Activated naive CD8-positive, alpha-beta T cell treated with anti-CD3 and anti-CD28 coated beads for 36 hours (primary cell): Measurements from ENCODE around the gene E2F1. TPM values are rescaled to one million over a fixed set of nuclear protein-coding genes. Genes with fewer than 3 reads are reported as not detected.

Experiments used
- DNase-seq: peaks from one replicate; pipeline ENCODE4 v3.0.0; 2021
- H3K27ac Mint-ChIP-seq: one replicate; pipeline ENCODE4 v1.8.0; 2022; ENCODE audit warnings: mild to moderate bottlenecking, moderate library complexity, mixed read lengths
- H3K27me3 Mint-ChIP-seq: one replicate; pipeline ENCODE4 v1.8.0; 2022; ENCODE audit warnings: mild to moderate bottlenecking, mixed read lengths
- H3K36me3 Mint-ChIP-seq: one replicate; pipeline ENCODE4 v1.8.0; 2021; ENCODE audit warnings: mild to moderate bottlenecking, mixed read lengths
- H3K4me1 Mint-ChIP-seq: one replicate; pipeline ENCODE4 v1.8.0; 2021; ENCODE audit warnings: mixed read lengths
- H3K4me3 Mint-ChIP-seq: one replicate; pipeline ENCODE4 v1.8.0; 2022; ENCODE audit warnings: mild to moderate bottlenecking, moderate library complexity, mixed read lengths
- H3K9me3 Mint-ChIP-seq: one replicate; pipeline ENCODE4 v1.8.0; 2022; ENCODE audit warnings: mixed read lengths
- total RNA-seq, 2 experiments: library from RNA; stranded (reverse); gene quantifications; one replicate each; pipeline ENCODE4 v1.2.3, GENCODE V29; 2021

E2F1 gene
- total RNA-seq, 2 experiments from 2014 or later = 76.1 to 79.6 TPM

DNA sequence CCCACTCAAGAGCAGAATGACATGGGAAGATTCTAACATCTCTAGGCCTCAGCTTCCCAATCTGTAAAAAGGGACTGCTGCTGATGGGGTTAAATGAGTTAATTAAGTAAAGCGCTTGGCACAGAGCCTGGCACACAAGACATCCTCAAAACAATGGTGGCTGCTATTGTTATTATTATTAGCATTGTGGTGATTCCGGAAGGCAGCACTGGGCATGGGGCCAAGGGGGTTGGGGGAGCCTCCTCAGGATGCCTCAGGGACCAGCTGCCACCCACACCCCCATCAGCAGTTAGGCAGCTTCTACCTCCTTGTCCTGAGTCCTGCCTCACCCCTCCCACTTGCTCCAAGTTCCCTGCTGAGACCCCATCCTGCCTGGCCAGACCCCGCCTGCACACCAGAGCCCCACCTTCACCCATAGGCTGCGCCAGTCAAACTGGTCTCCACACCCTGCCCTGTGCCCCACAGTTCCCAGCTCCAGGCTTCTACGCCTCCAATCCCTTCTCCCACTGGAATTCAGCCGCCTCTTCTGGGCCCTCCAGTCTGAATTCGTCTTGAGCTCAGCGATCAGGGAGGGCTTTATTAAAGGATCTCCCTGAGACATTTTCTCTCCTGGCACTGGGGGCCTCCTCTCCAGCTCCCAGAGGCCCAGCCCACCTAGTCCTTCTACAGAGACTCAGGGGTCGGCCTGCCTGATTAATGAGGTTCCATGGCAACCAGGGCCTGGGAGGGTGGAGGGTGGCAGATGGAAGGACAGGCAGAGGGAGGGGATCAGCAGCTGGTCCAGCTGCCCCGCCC lies 1.5 kb downstream of the E2F1 start:
- no peaks in the 10 kb centered on the region for H3K27me3 Mint-ChIP-seq
- peaks cover 40% of the 10 kb centered on the region for H3K36me3 Mint-ChIP-seq
- DNase-seq = no peak
- peaks cover 68% of the 10 kb centered on the region for H3K4me1 Mint-ChIP-seq
- peak overlapping the region; percentile 85 for H3K27ac Mint-ChIP-seq
- H3K9me3 Mint-ChIP-seq = no peaks in the 10 kb centered on the region
- peak overlapping the region; percentile 93 for H3K4me3 Mint-ChIP-seq

DNA sequence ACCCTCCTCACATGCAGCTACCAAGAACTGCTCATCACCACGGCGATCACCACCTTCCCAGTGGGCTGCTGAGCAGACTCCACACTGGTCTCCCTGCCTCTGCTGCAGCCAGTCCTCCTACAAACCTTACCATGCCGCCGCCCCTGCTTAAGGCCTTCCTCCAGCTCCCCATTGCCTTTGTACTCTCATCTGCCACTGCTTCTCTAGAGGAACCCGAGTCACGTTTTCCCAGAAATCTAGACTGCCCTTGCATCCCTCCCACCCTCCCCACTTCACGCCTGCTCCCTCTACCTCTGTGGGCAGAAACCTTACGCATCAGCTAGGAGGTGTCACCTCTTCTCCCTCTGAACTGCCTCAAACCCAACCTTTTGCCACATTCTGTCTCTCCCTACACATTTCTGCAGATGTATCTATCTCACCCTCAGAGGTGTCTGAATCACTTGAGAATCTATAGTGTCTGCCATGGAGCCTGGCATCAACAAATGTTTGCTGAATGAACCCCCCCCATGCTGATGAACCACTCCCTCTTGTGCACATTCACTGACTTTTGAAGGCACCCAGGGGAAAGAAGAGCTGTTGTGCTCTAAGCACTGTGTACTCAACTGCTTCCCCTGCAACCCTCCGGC lies 4.3 kb downstream of the E2F1 start:
- H3K36me3 Mint-ChIP-seq = peaks cover 57% of the 10 kb centered on the region
- peak overlapping the region; percentile 14 for H3K27ac Mint-ChIP-seq
- no peaks in the 10 kb centered on the region for H3K9me3 Mint-ChIP-seq
- DNase-seq = no peak
- peaks cover 54% of the 10 kb centered on the region for H3K4me1 Mint-ChIP-seq
- no peaks in the 10 kb centered on the region for H3K27me3 Mint-ChIP-seq
- H3K4me3 Mint-ChIP-seq = peak overlapping the region; percentile 45

DNA sequence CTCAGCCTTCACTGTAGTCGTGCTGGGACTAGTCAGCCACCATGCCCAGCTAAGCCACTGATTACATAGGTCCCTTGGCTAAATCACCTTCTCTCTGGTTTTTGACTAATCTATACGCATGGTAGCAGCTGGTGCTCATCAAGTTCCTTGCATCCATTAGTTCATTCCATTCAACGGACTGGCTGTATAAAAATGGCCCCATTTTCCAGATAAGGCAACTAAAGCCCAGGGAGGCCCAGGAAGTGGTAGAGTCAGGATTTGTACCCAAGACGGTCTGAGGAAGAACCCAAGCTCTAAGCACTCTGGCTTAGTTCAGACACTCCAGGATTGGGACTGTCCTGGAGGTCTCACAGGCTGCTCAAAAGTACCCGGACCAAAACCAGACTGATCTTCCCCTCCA lies 4.9 kb downstream of the E2F1 start:
- H3K4me1 Mint-ChIP-seq = peaks cover 50% of the 10 kb centered on the region
- H3K27ac Mint-ChIP-seq = no peak overlapping the region
- no peaks in the 10 kb centered on the region for H3K9me3 Mint-ChIP-seq
- no peak overlapping the region for H3K4me3 Mint-ChIP-seq
- peaks cover 59% of the 10 kb centered on the region for H3K36me3 Mint-ChIP-seq
- no peaks in the 10 kb centered on the region for H3K27me3 Mint-ChIP-seq
- DNase-seq = no peak

DNA sequence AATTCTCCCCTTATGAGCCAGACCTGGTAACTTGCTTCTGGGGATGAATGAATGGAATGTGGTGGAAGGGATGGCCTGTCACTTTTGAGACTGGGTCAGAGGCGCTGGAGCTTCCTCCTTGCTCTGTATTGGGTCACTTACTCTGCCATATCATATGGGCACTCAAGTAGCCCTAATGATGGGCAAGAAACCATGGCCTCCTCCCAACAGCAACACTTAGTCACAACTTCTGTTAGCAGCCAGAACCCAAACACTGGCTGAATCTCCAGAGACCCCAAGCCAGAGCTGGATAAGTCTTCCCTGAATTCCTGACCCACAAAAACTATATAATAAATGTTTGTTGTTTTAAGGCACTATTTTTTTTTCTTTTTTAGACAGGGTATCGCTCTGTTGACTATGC lies 5.5 kb downstream of the E2F1 start:
- Mint-ChIP-seq H3K27ac (peak overlapping the region; percentile 38), H3K4me3 (peak overlapping the region; percentile 34), H3K9me3 (no peaks in the 10 kb centered on the region), H3K4me1 (peaks cover 50% of the 10 kb centered on the region), H3K36me3 (peaks cover 60% of the 10 kb centered on the region), H3K27me3 (no peaks in the 10 kb centered on the region)
- DNase-seq = no peak

GRCh38 chr20:33679758-33680485 lies 6.3 kb downstream of the E2F1 start:
- peak overlapping the region; percentile 18 for H3K4me3 Mint-ChIP-seq
- H3K27ac Mint-ChIP-seq = peak overlapping the region; percentile 68
- no peaks in the 10 kb centered on the region for H3K9me3 Mint-ChIP-seq
- DNase-seq = peak; percentile 57
- H3K36me3 Mint-ChIP-seq = peaks cover 57% of the 10 kb centered on the region
- H3K4me1 Mint-ChIP-seq = peaks cover 51% of the 10 kb centered on the region
- H3K27me3 Mint-ChIP-seq = no peaks in the 10 kb centered on the region

GRCh38 chr20:33677991-33678702 lies 8.0 kb downstream of the E2F1 start:
- Mint-ChIP-seq H3K4me1 (peaks cover 54% of the 10 kb centered on the region), H3K27ac (no peak overlapping the region), H3K36me3 (peaks cover 45% of the 10 kb centered on the region), H3K4me3 (no peak overlapping the region), H3K27me3 (no peaks in the 10 kb centered on the region), H3K9me3 (no peaks in the 10 kb centered on the region)
- DNase-seq = no peak

DNA sequence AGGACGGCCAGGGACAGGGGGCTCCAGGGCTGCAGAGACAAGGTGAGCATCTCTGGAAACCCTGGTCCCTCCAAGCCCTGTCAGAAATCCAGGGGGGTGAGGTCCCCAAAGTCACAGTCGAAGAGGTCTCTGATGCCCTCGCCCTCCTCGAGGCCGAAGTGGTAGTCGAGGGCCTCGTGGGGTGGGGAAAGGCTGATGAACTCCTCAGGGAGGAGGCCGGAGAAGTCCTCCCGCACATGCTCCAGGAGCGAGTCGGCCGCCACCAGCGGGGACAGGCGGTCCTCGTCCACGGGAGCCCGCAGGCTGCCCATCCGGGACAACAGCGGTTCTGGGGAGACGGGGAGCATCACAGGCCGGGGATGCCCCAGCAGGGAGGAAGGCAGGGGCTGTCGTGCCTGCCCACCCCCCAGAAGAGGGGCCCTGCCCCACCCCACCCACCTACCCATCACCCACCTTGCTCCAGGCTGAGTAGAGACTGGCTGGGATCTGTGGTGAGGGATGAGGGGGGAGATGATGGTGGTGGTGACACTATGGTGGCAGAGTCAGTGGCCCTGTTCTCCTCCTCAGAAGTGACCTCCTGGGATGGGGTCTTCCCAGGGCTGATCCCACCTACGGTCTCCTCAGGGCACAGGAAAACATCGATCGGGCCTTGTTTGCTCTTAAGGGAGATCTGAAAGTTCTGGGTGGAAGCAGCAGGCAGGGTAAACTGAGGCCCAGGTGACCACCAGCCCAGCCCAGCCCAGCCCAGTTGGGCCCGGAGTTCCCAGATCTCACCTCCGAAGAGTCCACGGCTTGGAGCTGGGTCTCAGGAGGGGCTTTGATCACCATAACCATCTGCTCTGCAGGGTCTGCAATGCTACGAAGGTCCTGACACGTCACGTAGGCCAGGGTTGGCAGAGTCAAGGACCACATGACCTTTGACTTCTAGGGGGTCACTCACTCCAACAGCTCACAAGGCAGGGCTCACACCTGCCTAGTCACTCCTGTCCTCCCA lies 9.2 kb downstream of the E2F1 start:
- peaks cover 50% of the 10 kb centered on the region for H3K4me1 Mint-ChIP-seq

GRCh38 chr20:33676121-33676520 lies 10.1 kb downstream of the E2F1 start:
- H3K4me3 Mint-ChIP-seq = no peak overlapping the region
- H3K27ac Mint-ChIP-seq = no peak overlapping the region
- no peaks in the 10 kb centered on the region for H3K27me3 Mint-ChIP-seq

More for the DNA sequence above, 9.2 kb downstream of the E2F1 start:
- peaks cover 38% of the 10 kb centered on the region for H3K36me3 Mint-ChIP-seq
- DNase-seq = no peak
- no peak overlapping the region for H3K4me3 Mint-ChIP-seq
- H3K27me3 Mint-ChIP-seq = no peaks in the 10 kb centered on the region
- H3K9me3 Mint-ChIP-seq = no peaks in the 10 kb centered on the region
- no peak overlapping the region for H3K27ac Mint-ChIP-seq

DNA sequence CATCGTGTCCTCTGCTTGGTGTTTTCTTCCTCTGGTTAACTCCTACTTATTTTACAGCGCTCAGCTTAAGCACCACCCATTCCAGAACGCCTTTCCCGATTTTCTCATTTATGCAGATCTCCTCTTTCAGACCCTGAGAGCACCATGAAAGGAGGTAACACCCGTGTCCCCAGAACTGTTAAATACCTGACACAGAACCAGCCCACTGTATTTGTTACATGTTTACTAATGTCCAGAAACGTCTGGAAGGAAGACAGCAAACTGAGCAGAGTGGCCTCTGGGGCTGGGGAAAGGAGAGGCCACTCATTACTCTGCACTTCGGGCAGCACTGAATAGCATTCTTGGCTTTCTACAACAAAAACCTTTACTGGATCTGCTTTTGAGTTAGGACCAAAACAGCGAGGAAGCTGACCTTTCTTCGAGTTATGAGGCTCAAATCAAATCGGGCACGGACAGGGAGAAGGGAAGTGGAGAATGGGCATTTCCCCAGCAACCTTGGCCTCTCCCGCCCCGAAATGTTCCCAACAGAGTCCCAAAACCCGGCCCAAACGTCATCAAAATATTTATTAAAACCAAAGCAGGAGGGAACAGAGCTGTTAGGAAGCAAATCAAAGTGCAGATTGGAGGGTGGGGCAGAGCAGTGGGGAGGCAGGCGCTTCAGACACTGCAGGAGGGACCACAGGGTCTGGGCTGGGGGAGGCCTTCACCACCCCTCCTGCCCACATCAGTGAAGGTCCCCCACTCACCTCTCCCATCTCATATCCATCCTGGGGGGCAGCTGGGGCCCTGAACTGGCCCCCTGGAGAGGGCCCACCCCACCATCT lies 10.8 kb downstream of the E2F1 start:
- Mint-ChIP-seq H3K4me1 (peaks cover 34% of the 10 kb centered on the region), H3K27me3 (no peaks in the 10 kb centered on the region), H3K9me3 (no peaks in the 10 kb centered on the region), H3K4me3 (peak overlapping the region; percentile 65), H3K36me3 (peaks cover 27% of the 10 kb centered on the region), H3K27ac (peak overlapping the region; percentile 44)
- DNase-seq = no peak

More at GRCh38 chr20:33676121-33676520, 10.1 kb downstream of the E2F1 start:
- Mint-ChIP-seq H3K4me1 (peaks cover 42% of the 10 kb centered on the region), H3K9me3 (no peaks in the 10 kb centered on the region), H3K36me3 (peaks cover 33% of the 10 kb centered on the region)
- no peak for DNase-seq

- H3K4me1 Mint-ChIP-seq = peaks cover 27% of the 10 kb centered on the region
- peaks cover 23% of the 10 kb centered on the region for H3K36me3 Mint-ChIP-seq
- H3K9me3 Mint-ChIP-seq = no peaks in the 10 kb centered on the region
- peak; percentile 77 for DNase-seq
- no peaks in the 10 kb centered on the region for H3K27me3 Mint-ChIP-seq
- peak within 1 kb of the TSS; percentile 86 for H3K4me3 Mint-ChIP-seq
- H3K27ac Mint-ChIP-seq = peak within 1 kb of the TSS; percentile 77
These were observed 11.7 kb downstream of the E2F1 start, which contains the start of gene NECAB3 for GRCh38 chr20:33674294-33675135. Gene NECAB3 (minus strand): TSS chr20:33674428. CDS start chr20:33674352, 76 bp downstream.

GRCh38 chr20:33673410-33674293 lies 12.5 kb downstream of the E2F1 start:
- Mint-ChIP-seq H3K27me3 (no peaks in the 10 kb centered on the region), H3K4me3 (peak overlapping the region; percentile 86), H3K9me3 (no peaks in the 10 kb centered on the region), H3K36me3 (peaks cover 15% of the 10 kb centered on the region), H3K27ac (peak overlapping the region; percentile 77), H3K4me1 (peaks cover 18% of the 10 kb centered on the region)
- DNase-seq = no peak

GRCh38 chr20:33673114-33673409 lies 13.1 kb downstream of the E2F1 start:
- peaks cover 20% of the 10 kb centered on the region for H3K36me3 Mint-ChIP-seq
- peak overlapping the region; percentile 60 for H3K27ac Mint-ChIP-seq
- H3K4me1 Mint-ChIP-seq = peaks cover 21% of the 10 kb centered on the region

More at GRCh38 chr20:33673114-33673409, 13.1 kb downstream of the E2F1 start:
- no peak for DNase-seq
- Mint-ChIP-seq H3K27me3 (no peaks in the 10 kb centered on the region), H3K9me3 (no peaks in the 10 kb centered on the region), H3K4me3 (peak overlapping the region; percentile 86)
